HG03103 (cell line): ENCODE results near the gene ITSN1.

Source experiments
- ATAC-seq: cut with Tn5 transposase; IDR thresholded peaks from one replicate; pipeline ENCODE4 v1.9.1; 2021; ENCODE audit warnings: low read depth; ENCODE audit not compliant: unreplicated experiment

The ITSN1 gene

DNA sequence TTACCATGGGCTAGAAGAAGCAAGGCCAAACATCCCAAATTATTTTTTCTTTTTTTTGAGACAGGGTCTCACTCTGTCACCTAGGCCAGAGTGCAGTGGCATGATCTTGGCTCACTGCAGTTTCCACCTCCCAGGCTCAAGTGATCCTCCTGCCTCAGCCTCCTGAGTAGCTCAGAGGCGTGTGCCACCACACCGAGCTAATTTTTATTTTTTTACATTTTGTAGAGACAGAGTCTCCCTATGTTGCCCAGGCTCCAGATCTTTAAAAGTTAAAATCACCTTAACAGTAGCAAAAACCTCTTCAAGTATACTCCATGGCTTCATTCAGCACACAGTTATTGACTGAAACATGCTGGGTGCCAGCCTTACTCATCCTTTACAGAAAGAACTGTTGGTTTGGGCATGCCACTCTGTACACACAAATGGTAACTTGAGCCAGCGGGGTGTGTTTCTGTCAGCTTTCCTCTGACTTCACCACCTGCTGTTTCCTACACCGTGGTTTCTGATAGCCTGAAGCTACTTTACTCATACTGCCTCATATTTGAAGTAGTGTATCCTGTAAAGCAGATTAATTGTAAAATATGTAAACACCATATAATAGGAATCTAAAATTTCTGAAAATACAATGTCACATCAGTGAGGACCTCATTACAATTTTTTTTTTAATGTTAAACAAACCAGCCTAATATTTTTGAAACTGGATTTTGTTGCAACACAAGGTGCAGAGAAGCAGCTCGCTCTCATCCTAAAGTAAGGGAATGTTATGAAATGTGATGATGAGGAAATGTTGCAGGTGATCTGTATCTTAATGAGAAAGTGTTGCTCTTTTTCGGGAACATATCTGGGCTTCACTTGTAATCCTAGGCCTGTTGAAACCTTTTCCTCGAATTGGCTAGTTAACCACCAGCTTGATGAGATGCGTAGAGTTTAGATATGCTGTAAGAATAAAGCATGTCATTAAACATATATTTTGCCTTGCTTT, 159.4 kb downstream of the ITSN1 start:
- ATAC-seq, result no peak

DNA sequence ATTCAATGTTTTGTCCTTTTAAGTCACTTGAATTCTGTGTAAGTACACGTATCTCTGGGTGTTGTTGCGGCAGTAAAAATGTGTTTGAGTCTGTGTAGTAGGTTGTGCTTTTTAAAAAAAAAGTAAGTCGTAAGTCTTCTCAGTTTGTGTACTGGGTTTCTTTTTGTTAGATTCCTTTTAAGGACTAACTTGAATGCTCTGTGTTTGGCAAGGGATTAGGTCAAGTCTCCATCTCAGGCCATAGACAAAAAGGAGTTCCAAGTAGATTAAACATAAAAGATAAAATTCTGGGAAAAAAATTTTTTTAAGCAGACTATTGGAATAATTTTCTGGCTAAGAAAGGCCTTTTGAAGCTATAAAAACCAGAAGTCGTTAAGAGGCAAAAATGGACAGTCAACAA, 160.2 kb downstream of the ITSN1 start:
- ATAC-seq, result no peak

DNA sequence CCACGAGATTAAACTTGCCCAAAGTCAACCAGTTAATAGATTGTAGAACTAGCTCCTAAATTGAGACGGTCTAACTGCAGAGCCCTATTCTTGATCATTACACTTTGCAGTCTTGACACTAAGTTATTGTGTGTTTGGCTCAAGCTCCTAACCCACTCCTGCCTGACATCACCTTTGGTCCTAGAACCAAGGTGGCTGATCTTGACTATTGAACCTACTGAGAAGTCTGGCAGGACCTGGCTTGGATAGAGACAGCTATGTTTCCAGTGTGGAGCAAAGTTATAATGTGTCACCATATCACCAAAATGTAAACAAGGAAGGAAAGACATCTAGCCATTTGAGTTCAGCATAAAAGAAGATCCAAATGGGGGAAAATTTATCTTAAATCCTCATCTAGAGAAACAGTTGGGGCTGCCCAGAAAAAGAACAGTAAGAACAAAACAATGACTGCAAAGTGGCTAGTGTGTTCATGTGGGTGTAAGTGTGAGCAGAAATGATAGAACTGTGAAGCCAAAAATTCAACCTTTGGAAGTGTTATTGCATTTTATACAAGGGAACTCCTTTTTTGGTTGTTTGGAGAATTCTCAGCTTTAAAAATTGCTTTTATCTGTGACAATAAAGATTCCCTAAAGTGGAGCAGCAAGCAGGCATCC, 166.5 kb downstream of the ITSN1 start:
- no peak for ATAC-seq

DNA sequence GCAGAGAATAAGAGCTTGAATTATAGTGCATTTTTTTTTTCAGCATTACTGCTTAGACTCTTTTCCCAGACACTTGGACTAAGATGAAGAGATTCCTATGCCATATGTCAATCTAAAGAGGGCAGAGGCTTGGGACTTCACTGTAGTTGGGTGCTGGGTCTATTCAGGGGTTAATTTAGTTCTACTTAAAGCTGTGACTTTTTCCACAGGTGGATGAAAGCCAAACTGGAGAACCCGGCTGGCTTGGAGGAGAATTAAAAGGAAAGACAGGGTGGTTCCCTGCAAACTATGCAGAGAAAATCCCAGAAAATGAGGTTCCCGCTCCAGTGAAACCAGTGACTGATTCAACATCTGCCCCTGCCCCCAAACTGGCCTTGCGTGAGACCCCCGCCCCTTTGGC, 168.5 kb downstream of the ITSN1 start:
- ATAC-seq, result no peak

DNA sequence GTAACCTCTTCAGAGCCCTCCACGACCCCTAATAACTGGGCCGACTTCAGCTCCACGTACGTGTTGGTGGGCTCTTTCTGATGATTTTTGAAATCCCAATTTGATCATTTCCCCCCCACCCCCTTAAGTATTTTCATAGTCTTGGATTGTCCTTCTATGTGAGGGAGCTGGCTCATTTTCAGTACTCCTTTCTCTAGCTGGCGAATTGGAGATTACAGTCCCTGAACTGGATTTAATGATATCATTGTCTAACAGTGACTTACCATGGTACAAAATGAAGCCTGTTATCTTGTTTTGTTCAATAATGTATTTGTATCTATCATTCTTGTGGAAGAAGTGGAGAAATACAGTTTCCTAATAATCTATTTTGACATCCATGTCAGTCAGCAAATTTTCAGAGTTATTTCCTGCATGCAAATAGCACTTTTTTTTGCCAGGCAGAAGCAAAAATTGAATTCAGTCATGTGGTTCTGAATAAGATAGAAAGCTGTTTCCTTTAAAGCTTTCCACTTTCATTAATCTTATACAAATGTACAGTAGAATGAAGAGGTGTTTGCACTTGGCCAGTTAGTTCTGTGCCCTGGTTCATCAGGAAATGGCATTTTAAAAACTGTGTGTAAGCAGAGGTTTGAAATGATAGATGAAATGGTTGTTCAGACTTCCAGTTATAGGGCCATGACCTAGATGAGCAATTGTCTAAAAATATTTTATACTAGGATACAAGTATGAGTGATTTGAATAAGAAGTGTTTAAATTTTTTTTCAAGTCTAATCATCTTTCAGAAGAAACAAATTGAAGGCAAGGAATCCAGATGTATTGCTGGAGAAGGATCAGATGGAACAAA, 169.1 kb downstream of the ITSN1 start:
- ATAC-seq, result no peak

DNA sequence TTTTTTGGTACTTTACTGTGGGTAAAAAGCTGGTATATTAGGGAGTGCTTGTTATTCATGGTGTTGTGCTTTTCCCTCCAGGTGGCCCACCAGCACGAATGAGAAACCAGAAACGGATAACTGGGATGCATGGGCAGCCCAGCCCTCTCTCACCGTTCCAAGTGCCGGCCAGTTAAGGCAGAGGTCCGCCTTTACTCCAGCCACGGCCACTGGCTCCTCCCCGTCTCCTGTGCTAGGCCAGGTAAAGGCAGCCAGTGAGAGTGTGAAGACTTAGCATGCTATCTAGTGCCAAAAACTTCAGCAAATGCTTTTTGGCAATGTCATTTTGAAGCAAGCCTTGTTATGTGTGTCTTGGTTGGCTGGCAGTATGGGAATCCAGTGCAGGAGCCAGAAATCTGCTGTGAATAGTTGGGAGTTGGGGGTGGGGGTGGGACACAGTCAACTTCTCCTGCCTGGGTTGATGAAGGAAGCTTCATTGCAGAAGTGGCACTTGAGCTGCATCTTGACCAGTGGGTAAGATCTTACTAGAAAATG, 171.6 kb downstream of the ITSN1 start:
- ATAC-seq, result no peak

DNA sequence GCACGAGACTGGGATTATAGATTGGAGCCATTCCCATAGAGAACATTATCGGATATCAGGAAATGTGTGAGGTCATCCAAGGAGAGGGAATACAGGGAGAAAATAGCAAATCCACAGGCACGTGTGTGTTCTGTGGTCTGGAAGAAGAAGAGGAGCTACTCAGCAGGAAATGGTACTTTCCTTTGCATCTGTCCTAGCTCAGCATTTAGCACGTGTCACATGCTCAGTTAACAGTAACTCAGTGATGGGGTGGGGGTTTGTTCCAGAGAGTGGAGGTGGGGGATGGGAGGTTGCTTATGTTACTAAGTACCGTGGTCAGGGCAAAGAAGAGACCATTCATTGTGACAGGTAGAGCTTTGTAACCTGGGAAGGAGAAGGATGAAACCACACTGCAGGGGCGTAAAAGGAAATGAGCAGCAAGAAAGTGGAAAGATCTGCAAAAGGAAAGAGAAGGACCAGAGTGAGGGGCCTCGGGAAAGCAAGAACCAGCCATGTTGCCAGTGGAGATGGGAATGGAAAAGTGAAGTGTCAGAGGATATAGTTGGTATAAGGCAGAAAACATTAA, 172.9 kb downstream of the ITSN1 start:
- no peak for ATAC-seq

DNA sequence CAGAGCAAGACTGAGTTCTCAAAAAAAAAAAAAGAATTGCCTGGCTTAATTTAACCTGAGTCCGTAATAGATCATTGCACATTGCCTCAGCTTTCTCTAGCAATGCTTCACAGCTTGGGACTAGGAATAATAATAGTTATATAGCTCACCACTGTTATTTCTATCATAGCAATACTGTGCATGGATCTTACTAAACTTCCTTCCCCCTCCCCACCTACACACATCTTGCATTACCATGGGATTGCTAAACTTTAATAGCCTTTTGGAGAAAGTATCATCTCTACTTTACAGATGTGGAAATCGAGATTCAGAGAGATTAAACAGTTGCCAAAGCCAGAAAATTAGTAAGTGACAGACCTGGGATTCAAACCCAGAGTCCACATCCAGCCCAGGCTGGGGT, 173.9 kb downstream of the ITSN1 start:
- no peak for ATAC-seq

DNA sequence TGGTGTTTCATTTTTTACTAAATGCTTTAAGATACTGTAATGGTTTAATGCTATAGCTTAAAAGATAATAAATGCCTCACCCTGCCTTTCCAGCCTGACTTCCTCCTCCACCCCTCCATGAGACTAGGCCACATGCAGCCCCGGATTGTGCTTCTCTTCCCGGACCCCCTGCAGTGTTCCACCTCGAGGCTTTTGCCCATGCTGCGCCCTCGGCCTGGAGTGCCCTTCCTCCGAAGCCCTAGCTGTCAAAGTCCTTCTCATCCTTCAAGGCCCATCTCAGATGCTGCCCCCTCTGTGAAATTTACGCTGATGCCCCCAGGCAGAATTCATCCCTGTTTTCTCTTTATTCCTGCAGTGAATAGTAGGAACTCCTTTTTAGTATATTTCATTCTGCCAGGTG, 174.8 kb downstream of the ITSN1 start:
- no peak for ATAC-seq

DNA sequence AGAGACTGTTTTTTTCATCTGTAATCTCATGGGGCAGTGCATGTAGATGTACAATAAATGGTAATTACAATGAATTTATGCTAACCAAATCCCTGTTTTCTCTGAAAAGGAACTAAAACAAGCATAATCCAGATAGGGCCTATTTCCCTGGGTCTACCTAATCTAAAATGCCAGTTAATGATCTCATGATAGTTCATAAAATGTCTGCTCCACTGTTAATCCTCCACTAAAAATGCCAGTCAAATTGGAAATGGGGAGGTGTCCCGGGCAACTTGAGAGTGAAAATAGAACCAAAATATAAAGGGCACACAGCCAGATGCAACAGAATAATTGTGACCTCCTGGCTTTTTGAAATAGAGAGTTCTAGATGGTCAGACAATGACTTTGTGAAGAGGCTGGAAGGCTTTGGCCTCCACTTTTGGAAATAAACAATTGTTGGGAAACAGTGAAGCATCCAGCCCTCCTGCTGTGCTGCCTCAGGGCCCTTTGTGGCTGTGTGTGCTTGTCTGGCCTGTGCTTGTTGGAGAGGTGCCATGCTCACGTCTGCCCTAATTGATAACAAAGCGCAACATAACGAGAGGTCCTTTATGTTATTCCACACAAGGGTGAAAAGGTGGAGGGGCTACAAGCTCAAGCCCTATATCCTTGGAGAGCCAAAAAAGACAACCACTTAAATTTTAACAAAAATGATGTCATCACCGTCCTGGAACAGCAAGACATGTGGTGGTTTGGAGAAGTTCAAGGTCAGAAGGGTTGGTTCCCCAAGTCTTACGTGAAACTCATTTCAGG, 175.6 kb downstream of the ITSN1 start:
- ATAC-seq, result no peak

DNA sequence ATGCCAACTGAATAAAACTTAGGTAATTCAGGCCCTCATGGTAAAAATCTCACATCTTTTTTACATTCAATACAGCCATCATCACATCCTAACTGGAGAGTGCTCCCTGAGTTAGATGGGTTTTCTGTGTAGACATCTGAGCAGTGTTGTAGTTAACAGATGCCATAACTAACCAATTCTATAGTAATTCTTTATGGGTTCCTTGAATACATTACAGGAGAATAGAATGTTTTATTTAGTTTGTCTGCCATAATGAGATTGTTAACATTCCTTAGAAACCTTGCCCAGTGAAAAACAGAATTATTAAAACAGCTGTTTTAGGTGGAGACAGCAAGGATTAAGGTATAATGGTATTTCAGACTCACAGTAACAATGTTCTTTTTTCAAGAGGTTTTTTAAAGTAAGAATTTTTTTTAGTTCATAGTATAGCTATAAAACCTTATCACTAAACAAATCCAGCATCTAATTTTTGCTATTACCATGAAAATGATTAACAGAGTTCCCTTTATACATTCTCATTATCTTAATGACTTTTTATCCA, 178.0 kb downstream of the ITSN1 start:
- no peak for ATAC-seq

DNA sequence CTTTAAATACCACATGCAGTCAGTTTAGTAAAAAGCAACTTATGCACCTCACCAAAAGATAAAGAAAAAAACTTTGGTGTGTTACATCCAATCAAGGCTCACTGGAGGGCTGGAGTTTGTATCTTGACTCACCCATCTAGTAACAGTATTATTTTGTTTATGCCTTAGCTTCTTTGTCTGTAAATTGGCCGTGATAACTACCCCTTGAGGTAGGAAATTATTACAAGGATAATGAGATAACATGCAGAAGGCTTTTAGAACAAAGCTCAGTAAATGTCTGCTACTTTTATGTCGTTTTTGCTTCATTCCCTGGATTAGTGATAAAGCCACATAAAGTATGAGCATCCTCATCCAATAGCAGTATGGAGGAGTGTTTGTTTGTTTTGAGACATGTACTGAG, 178.5 kb downstream of the ITSN1 start:
- no peak for ATAC-seq

DNA sequence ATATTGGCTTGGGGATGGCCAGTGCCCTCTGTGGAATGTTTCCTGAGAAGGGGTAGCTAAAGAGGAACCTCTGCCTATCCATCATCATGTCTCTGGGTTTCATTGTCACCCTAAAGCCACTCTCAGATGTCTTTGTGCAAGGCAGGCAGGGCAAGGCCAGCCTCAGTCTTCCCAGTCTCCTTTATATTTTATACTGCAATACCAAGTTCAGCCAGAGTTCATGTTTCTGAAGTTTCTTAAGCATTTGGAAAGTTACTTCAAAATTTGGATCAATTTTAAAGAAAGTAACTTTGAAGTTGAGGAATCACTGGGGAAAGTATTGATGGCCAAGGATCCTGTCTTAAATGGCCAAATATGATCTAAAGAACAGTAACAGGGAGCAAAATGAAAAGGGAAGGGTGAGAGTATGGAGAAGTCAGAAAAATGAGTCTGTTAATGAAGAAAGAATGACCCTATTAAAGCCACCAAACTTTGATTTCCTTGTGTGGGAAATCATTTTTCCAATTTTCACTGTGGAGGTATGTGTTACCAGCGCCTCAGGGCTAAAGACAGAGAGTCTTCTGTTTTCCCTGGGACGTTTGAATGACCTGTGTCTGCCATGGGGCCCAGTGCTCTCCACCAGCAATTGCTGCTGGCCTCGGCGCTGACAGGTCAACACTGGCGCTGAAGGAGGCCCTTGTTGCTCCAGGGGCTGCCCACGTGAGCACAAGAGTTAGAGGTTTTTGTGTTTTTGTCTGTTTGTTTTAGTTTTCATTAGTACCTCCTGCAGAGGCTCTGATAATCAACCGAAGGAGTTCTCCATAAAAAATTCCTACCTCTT, 179.4 kb downstream of the ITSN1 start:
- ATAC-seq, result no peak

DNA sequence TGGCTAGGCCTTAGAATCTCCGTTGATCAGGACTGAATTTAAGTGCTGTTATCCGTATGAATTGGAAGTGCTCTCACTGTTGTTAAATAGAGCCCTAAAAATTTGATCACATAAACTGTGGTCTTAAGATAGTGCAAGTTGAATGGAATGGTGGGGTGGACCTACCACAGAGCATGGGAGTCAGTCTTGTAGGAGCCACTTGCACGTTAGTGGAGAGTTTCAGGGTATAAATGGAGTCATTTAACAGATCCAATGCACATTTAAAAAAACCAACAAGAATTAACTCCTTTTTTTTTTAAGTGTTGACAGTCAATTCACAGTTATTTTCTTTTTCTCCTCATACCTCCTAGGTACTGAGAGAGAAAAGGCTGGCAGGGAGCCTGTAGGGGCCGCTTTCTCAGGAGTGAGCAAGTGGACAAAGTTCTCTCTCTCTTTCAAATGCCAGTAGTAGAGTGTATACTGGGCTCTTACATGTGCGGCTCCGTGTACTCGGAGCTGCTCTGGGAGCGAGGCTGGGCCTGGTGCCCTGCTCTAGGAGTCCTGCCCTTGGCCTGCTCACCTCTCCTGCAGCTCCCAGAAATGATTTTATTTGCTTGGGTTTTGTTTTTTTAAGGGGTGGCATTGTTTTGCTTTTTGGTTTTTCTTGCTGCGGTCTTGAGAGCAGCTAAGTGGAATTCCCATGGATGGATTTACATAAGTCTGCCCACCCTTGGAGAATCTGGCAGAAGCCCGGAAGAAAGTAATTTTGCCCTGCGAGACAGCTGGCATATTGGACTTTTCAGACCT, 182.0 kb downstream of the ITSN1 start:
- ATAC-seq, result no peak

DNA sequence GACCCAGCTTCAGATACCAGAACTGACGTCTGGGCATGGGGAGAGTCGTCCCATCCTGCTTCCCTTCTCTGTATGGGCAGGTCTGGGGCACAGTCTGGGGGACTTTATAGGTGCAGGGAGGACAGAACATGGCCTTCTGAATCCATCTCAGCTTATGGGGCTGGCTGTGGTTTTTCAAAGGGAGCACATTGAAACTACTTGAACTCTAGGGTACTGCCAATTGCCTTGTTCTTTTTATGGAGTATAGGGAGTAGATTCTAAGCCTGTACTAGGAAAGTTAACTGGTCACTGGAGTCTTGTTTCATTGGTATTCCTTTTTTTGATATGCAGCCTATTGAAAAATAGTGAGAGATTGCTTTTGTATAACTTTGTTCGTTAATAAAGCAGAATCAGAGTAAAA, 183.1 kb downstream of the ITSN1 start:
- ATAC-seq, result no peak

DNA sequence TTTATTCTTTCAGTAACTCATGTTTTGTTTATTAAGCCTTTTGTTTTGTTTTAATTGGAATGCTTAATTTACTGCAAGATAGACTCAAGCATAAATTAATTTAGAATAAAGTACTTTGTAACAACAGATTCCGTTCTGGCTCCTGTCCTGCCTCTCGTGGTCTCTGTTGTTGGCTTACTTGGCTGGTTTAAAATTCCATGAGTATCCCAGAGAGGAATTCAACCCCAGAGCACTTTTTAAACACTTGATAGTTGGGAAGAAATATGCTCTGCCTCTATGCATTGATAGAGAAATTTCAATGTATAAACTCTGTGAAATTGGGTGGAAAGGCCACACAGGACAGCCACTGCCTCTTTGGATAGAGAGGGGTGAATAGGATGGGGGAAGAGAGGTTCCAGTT, 183.6 kb downstream of the ITSN1 start:
- ATAC-seq, result no peak

DNA sequence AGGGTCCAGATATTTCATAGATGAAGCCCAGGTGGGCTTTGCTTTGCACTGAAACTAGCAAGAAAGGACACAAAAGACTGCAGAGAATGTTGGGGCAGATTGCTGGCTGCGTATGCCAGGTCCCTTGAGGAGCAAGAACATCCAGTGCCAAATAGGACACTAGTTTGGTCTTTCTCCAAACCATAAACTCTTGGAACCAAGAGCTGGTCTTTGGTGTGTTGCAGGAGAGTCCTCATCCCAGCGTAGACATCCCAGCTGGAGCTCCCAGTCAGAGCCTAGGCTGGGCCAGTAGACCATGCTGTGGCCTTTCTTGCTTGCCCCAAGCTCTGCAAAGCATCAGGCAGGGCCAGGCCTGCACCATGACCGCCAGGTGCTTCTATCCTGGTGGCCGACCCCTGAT, 185.8 kb downstream of the ITSN1 start:
- no peak for ATAC-seq

DNA sequence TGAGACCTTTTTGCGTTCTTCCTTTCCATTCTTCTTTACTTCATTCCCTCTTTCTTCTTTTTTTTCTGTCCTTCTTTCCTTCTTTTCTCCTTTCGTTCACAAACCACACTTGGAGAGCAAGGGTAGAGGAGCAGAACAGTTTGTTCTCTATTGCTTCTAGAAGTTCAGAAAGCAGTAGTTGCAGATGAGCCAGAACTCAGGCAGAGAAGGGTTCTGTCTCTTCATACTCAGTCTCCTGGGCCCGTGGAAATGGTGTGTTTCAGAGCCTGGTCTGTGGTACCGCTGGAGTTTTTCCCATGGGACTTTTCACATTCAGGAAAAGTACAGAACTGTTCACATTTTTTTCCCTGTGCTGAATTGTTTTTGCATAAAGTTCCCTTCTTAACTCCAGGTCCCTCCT, 186.3 kb downstream of the ITSN1 start:
- no peak for ATAC-seq
